HG03460 (cell line): ENCODE data around the gene C1orf232.
A peak's percentile ranks its signal among the peaks of the same experiment; 100 is the strongest.

Experiments
- ATAC-seq: cut with Tn5 transposase; IDR thresholded peaks from one replicate; pipeline ENCODE4 v1.9.1; 2021; ENCODE audit not compliant: unreplicated experiment

The C1orf232 gene

GRCh38 chr1:26180010-26180506 lies 11.3 kb upstream of the C1orf232 start:
- ATAC-seq = no peak

- ATAC-seq = no peak
Observed at GRCh38 chr1:26177182-26177684, 8.5 kb upstream of the C1orf232 start, which contains the start of gene CNKSR1. CNKSR1 (plus strand) TSS chr1:26177491; CDS start chr1:26177548, 57 bp downstream.

GRCh38 chr1:26175346-26175745 lies 6.6 kb upstream of the C1orf232 start:
- no peak for ATAC-seq

GRCh38 chr1:26171084-26172072 lies 2.6 kb upstream of the C1orf232 start, which contains the start of gene ZNF593OS:
ZNF593OS (minus strand) TSS chr1:26171832; CDS start chr1:26171661, 171 bp downstream.
- ATAC-seq = no peak

GRCh38 chr1:26170472-26170821 lies 1.7 kb upstream of the C1orf232 start:
- ATAC-seq = no peak

- ATAC-seq = peak; percentile 86
Observed at GRCh38 chr1:26169669-26170471, 1.1 kb upstream of the C1orf232 start, which contains the start of gene ZNF593. ZNF593 (plus strand) TSS chr1:26169908; CDS start chr1:26169984, 76 bp downstream.

- no peak for ATAC-seq
Observed at GRCh38 chr1:26169198-26169554, 413 bp upstream of the C1orf232 start.

- no peak for ATAC-seq
Observed at GRCh38 chr1:26166719-26167281, 2.0 kb downstream of the C1orf232 start.

- ATAC-seq = no peak
Observed at GRCh38 chr1:26164861-26165842, 3.6 kb downstream of the C1orf232 start.

GRCh38 chr1:26164036-26164860 lies 4.5 kb downstream of the C1orf232 start:
- ATAC-seq = no peak

GRCh38 chr1:26163684-26164035 lies 5.1 kb downstream of the C1orf232 start:
- ATAC-seq = no peak

- ATAC-seq = no peak
Observed at GRCh38 chr1:26162220-26162709, 6.5 kb downstream of the C1orf232 start.

- no peak for ATAC-seq
Observed at GRCh38 chr1:26161415-26162219, 7.1 kb downstream of the C1orf232 start.

GRCh38 chr1:26160527-26161414 lies 8.0 kb downstream of the C1orf232 start:
- no peak for ATAC-seq

GRCh38 chr1:26159743-26160039 lies 9.1 kb downstream of the C1orf232 start:
- ATAC-seq = no peak

- ATAC-seq = no peak
Observed at GRCh38 chr1:26158908-26159742, 9.6 kb downstream of the C1orf232 start, which contains the start of gene FAM110D. FAM110D (plus strand) TSS chr1:26159079; CDS start chr1:26161292, 2,213 bp downstream.
